HepG2 (cell line): Measurements from ENCODE around the gene KCTD5. TPM values are rescaled to one million over a fixed set of nuclear protein-coding genes. Genes with fewer than 3 reads are reported as not detected.
A peak's percentile ranks its signal among the peaks of the same experiment; 100 is the strongest.

ENCODE experiments used
- CHCHD3 ChIP-seq: sonication (generic); formaldehyde crosslinking; IDR thresholded peaks from 2 replicates; pipeline ENCODE4 v1.8.0; 2022; ENCODE audit warnings: mild to moderate bottlenecking, missing genetic modification reagents, moderate library complexity
- KDM6A ChIP-seq: IDR thresholded peaks from 2 replicates; pipeline ENCODE4 v1.6.1; 2016; ENCODE audit warnings: low read depth
- POLR2AphosphoS2 ChIP-seq: IDR thresholded peaks from 2 replicates; pipeline ENCODE4 v1.6.1; 2011; ENCODE audit warnings: low read depth, low read length, improper control_type of control experiment
- RFX3 ChIP-seq: IDR thresholded peaks from 2 replicates; pipeline ENCODE4 v1.6.1; 2016; ENCODE audit warnings: missing biosample characterization, missing genetic modification reagents
- SCMH1 ChIP-seq: sonication (generic); formaldehyde crosslinking; IDR thresholded peaks from 2 replicates; pipeline ENCODE4 v1.9.0; 2021; ENCODE audit warnings: missing genetic modification reagents, mild to moderate bottlenecking, borderline replicate concordance
- SMARCE1 ChIP-seq: fragments of 450-650 bp; IDR thresholded peaks from 2 replicates; pipeline ENCODE4 v1.6.1; 2017; ENCODE audit warnings: borderline replicate concordance
- ZBTB7A ChIP-seq: sonication (generic); formaldehyde crosslinking; IDR thresholded peaks from 2 replicates; pipeline ENCODE4 v1.8.0; 2022; ENCODE audit warnings: mild to moderate bottlenecking, missing genetic modification reagents
- ZNF230 ChIP-seq: sonication (generic); formaldehyde crosslinking; IDR thresholded peaks from 2 replicates; pipeline ENCODE4 v1.4.0; 2020; ENCODE audit warnings: mild to moderate bottlenecking, missing genetic modification reagents
- ZNF24 ChIP-seq: fragments of 450-650 bp; IDR thresholded peaks from 2 replicates; pipeline ENCODE4 v1.6.1; 2017; ENCODE audit warnings: antibody characterized with exemption, mild to moderate bottlenecking
- ZNF317 ChIP-seq: sonication (generic); formaldehyde crosslinking; IDR thresholded peaks from 2 replicates; pipeline ENCODE4 v1.5.0; 2020; ENCODE audit warnings: mild to moderate bottlenecking, missing genetic modification reagents
- ZNF501 ChIP-seq: sonication (generic); formaldehyde crosslinking; IDR thresholded peaks from 2 replicates; pipeline ENCODE4 v1.5.1; 2020; ENCODE audit warnings: mild to moderate bottlenecking, moderate library complexity, missing genetic modification reagents
- ZNF75D ChIP-seq: sonication (generic); formaldehyde crosslinking; IDR thresholded peaks from 2 replicates; pipeline ENCODE4 v1.8.1; 2023; ENCODE audit warnings: missing genetic modification reagents, mild to moderate bottlenecking, borderline replicate concordance
- polyA plus RNA-seq, 8 experiments: library from polyadenylated mRNA; depleted of rRNA in 3 of 8; stranded (reverse) in 7 of 8; unstranded in 1 of 8; fragments of >200 nt; fragmentation: Illumina TruSeq in 4 of 8; extraction: Trizol in 4 of 8; gene quantifications; 2 replicates each; pipeline versions ENCODE4 v1.2.1 to v1.2.3, GENCODE V29; 2011 to 2016; ENCODE audit warnings: low read depth in 4 of 8, missing spikeins in 1 of 8, mixed read lengths in 1 of 8; ENCODE audit not compliant: insufficient read depth in 1 of 8
- total RNA-seq, 5 experiments: library from RNA; depleted of rRNA; stranded (reverse); fragments of >200 nt; fragmentation: Illumina TruSeq; extraction: Trizol; gene quantifications; 2 replicates each; pipeline ENCODE4 v1.2.3, GENCODE V29; 2016; ENCODE audit warnings: low read depth in 1 of 5
- TF ChIP-seq, protein P1 (sequence below): sonication (generic); formaldehyde crosslinking; IDR thresholded peaks from 2 replicates; pipeline ENCODE4 v1.5.1; 2020; ENCODE audit warnings: mild to moderate bottlenecking, missing genetic modification reagents, borderline replicate concordance
- TF ChIP-seq, protein P2 (sequence below): sonication (generic); formaldehyde crosslinking; IDR thresholded peaks from 2 replicates; pipeline ENCODE4 v1.4.0; 2020; ENCODE audit warnings: mild to moderate bottlenecking, missing genetic modification reagents
- TF ChIP-seq, protein P3 (sequence below): sonication (generic); formaldehyde crosslinking; IDR thresholded peaks from 2 replicates; pipeline ENCODE4 v1.8.0; 2022; ENCODE audit warnings: mild to moderate bottlenecking, missing genetic modification reagents; ENCODE audit not compliant: insufficient replicate concordance
- TF ChIP-seq, protein P4 (sequence below): sonication (generic); formaldehyde crosslinking; IDR thresholded peaks from 2 replicates; pipeline ENCODE4 v1.5.0; 2020; ENCODE audit warnings: mild to moderate bottlenecking, missing genetic modification reagents, borderline replicate concordance
- TF ChIP-seq, protein P5 (sequence below): fragments of 450-650 bp; IDR thresholded peaks from 2 replicates; pipeline ENCODE4 v1.6.1; 2017
- TF ChIP-seq, protein P6 (sequence below): sonication (generic); formaldehyde crosslinking; IDR thresholded peaks from 2 replicates; pipeline ENCODE4 v1.5.1; 2020; ENCODE audit warnings: mild to moderate bottlenecking, missing genetic modification reagents, moderate library complexity

Gene KCTD5
- total and polyA plus RNA-seq, 2 of the 13 experiments (the other 11 are each of a cell fraction or from before 2014, with no cell fraction given) = 25.4 to 29.8 TPM

DNA sequence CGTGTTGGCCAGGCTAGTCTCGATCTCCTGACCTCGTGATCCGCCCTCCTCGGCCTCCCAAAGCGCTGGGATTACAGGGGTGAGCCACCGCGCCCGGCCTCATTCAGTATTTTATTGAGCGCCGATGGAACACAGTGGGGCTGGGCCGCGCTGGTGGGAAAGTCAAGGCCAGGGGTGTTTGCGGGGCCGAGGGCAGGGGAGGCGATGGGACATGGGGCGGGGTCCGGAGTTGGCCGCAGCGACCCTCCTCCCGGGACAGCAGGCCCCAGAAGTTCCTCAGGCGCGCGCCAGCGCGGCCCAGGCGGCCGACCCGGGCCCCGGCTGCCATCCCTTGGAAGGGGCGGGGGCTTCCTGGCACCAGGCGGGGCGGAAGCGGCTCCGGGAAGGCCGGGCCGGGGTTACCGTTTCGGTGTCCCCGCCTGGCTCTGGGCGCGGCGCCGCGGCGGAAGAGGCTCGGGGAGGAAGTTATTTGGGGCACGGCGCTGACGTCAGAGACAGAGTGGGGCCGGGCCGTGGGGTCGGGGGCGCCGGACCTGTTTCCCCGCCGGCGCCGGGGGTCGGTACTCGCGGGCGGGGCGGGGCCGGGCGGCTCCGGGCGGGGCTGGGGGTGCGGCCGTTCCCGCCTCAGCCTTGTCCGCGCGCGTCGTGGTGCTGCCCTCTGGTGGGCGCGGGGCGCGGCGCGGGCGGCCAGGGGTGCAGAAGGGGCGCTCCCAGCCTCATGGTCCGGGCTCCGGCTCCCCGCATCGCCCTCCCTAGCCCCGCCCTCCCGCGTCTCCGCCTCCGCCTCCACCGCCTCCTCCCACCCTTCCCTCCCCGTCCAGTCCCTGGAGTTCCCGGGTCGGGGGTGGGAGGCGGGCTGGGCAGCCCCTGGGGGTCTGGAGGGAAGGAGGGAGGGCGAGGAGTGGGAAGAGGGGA, 38.7 kb downstream of the KCTD5 start (continued):
- TF ChIP-seq, protein P1, sequence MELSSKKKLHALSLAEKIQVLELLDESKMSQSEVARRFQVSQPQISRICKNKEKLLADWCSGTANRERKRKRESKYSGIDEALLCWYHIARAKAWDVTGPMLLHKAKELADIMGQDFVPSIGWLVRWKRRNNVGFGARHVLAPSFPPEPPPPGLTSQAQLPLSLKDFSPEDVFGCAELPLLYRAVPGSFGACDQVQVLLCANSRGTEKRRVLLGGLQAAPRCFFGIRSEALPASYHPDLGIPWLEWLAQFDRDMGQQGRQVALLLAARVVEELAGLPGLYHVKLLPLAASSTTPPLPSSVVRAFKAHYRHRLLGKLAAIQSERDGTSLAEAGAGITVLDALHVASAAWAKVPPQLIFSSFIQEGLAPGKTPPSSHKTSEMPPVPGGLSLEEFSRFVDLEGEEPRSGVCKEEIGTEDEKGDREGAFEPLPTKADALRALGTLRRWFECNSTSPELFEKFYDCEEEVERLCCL (CRISPR knock-in tag) = no peak
- no peak for TF ChIP-seq ZNF317 (CRISPR knock-in tag)
- no peak for TF ChIP-seq ZNF230 (CRISPR knock-in tag)
- TF ChIP-seq, protein P2, sequence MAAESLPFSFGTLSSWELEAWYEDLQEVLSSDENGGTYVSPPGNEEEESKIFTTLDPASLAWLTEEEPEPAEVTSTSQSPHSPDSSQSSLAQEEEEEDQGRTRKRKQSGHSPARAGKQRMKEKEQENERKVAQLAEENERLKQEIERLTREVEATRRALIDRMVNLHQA (CRISPR knock-in tag) = no peak
- TF ChIP-seq RFX3 (CRISPR knock-in tag) = no peak
- no peak for TF ChIP-seq ZNF24
- no peak for TF ChIP-seq POLR2AphosphoS2
- no peak for TF ChIP-seq ZNF501 (CRISPR knock-in tag)
- TF ChIP-seq, protein P3, sequence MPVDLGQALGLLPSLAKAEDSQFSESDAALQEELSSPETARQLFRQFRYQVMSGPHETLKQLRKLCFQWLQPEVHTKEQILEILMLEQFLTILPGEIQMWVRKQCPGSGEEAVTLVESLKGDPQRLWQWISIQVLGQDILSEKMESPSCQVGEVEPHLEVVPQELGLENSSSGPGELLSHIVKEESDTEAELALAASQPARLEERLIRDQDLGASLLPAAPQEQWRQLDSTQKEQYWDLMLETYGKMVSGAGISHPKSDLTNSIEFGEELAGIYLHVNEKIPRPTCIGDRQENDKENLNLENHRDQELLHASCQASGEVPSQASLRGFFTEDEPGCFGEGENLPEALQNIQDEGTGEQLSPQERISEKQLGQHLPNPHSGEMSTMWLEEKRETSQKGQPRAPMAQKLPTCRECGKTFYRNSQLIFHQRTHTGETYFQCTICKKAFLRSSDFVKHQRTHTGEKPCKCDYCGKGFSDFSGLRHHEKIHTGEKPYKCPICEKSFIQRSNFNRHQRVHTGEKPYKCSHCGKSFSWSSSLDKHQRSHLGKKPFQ (CRISPR knock-in tag) = peak; percentile 44
- no peak for TF ChIP-seq ZNF75D (CRISPR knock-in tag)
- no peak for TF ChIP-seq SMARCE1
- TF ChIP-seq SCMH1 (CRISPR knock-in tag) = no peak
- peak; percentile 43; the same call in 1 of the 2 replicates for TF ChIP-seq ZBTB7A (CRISPR knock-in tag)
- TF ChIP-seq, protein P4, sequence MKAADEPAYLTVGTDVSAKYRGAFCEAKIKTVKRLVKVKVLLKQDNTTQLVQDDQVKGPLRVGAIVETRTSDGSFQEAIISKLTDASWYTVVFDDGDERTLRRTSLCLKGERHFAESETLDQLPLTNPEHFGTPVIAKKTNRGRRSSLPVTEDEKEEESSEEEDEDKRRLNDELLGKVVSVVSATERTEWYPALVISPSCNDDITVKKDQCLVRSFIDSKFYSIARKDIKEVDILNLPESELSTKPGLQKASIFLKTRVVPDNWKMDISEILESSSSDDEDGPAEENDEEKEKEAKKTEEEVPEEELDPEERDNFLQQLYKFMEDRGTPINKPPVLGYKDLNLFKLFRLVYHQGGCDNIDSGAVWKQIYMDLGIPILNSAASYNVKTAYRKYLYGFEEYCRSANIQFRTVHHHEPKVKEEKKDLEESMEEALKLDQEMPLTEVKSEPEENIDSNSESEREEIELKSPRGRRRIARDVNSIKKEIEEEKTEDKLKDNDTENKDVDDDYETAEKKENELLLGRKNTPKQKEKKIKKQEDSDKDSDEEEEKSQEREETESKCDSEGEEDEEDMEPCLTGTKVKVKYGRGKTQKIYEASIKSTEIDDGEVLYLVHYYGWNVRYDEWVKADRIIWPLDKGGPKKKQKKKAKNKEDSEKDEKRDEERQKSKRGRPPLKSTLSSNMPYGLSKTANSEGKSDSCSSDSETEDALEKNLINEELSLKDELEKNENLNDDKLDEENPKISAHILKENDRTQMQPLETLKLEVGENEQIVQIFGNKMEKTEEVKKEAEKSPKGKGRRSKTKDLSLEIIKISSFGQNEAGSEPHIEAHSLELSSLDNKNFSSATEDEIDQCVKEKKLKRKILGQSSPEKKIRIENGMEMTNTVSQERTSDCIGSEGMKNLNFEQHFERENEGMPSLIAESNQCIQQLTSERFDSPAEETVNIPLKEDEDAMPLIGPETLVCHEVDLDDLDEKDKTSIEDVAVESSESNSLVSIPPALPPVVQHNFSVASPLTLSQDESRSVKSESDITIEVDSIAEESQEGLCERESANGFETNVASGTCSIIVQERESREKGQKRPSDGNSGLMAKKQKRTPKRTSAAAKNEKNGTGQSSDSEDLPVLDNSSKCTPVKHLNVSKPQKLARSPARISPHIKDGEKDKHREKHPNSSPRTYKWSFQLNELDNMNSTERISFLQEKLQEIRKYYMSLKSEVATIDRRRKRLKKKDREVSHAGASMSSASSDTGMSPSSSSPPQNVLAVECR = peak; percentile 69
- no peak for TF ChIP-seq CHCHD3 (CRISPR knock-in tag)
- TF ChIP-seq, protein P5, sequence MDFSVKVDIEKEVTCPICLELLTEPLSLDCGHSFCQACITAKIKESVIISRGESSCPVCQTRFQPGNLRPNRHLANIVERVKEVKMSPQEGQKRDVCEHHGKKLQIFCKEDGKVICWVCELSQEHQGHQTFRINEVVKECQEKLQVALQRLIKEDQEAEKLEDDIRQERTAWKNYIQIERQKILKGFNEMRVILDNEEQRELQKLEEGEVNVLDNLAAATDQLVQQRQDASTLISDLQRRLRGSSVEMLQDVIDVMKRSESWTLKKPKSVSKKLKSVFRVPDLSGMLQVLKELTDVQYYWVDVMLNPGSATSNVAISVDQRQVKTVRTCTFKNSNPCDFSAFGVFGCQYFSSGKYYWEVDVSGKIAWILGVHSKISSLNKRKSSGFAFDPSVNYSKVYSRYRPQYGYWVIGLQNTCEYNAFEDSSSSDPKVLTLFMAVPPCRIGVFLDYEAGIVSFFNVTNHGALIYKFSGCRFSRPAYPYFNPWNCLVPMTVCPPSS = no peak
- TF ChIP-seq KDM6A (CRISPR knock-in tag) = no peak
- TF ChIP-seq, protein P6, sequence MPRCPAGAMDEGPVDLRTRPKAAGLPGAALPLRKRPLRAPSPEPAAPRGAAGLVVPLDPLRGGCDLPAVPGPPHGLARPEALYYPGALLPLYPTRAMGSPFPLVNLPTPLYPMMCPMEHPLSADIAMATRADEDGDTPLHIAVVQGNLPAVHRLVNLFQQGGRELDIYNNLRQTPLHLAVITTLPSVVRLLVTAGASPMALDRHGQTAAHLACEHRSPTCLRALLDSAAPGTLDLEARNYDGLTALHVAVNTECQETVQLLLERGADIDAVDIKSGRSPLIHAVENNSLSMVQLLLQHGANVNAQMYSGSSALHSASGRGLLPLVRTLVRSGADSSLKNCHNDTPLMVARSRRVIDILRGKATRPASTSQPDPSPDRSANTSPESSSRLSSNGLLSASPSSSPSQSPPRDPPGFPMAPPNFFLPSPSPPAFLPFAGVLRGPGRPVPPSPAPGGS (CRISPR knock-in tag) = no peak
